Fibroblast of mammary gland (primary cell): ENCODE measurements around the gene AADAT.

Source experiments
- DNase-seq: peaks from one replicate; pipeline ENCODE4 v3.0.0-alpha.2; 2010; ENCODE audit warnings: low read depth
- H3K4me3 ChIP-seq: 2 replicates; pipeline ENCODE4 v1.5.1; 2011; ENCODE audit warnings: low read depth, mild to moderate bottlenecking, low read length, moderate library complexity; ENCODE audit not compliant: control insufficient read depth
- CTCF ChIP-seq: conservative IDR thresholded peaks from 2 replicates; pipeline ENCODE4 v1.5.1; 2011; ENCODE audit warnings: low read depth, low read length, inconsistent platforms; ENCODE audit not compliant: control insufficient read depth, insufficient read depth

The AADAT gene

GRCh38 chr4:170089668-170090351, at the start of gene AADAT:
Gene AADAT (minus strand): TSS chr4:170089956. CDS start chr4:170089690, 266 bp downstream.
- DNase-seq, result peak; percentile 78
- H3K4me3 ChIP-seq, result peak within 1 kb of the TSS; percentile 66
- peak; percentile 54 for TF ChIP-seq CTCF

GRCh38 chr4:170138580-170139194, 48.9 kb upstream of the AADAT start:
- TF ChIP-seq CTCF, result peak; percentile 83
- H3K4me3 ChIP-seq, result no peak overlapping the region
- DNase-seq, result peak; percentile 81

DNA sequence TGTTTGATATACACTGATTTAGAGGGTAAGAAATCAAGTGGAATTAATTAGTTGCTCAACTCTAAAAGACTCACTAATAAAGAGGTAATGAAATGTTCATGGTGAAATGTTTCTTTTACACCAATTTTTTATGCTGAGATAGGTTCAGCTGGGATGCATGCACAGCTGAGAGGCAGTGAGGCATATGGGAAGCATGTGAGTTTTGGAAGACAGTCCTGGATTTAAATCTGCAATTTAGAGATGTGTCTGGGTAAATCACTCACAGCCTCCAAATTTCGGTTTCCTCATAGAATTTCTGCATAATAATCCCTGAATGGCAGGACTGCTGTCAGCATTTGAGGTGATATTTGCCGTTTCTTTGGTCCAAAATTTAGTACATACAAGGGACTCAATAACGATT, 48.2 kb upstream of the AADAT start:
- H3K4me3 ChIP-seq, result no peak overlapping the region
- no peak for DNase-seq
- no peak for TF ChIP-seq CTCF

DNA sequence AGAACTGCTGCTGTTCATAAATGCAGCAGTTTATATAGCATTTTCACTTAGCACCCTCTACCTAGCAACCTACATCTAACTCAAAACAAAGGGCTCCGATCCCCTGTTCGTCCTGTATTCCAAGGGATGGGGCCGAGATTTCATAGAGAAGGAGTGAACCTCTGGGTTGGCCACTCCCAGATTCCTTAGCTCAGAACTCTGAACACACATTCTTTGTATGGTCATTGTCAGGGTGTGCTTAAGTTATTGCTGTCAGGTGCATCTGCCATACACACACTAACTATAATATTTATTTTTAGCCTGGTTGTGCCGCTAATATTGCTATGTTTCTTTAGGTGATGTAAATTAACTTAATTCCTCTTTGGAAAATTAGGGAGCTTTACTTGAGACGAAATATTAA, 47.7 kb upstream of the AADAT start:
- no peak for TF ChIP-seq CTCF
- H3K4me3 ChIP-seq, result no peak overlapping the region
- DNase-seq, result no peak

DNA sequence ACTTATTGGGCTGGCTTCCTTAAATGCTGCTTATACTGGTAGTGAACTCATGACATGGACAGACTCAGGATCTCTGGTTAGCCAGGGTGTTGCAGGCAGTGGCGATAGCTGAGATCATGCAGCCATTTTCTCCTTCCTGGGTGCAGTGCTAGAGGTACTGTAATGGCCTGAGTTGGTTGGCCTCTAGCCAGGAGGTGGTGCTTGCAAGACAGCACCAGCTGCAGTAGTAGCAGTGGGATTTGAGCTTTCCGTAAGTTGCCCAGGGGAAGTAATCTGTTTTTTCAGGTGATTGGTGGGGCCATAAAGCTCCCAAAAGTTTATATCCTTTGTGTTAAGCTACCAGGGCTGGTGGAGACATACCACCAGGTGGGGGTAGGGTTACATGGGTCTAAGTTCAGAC, 45.1 kb upstream of the AADAT start:
- H3K4me3 ChIP-seq, result no peak overlapping the region
- DNase-seq, result no peak
- no peak for TF ChIP-seq CTCF

GRCh38 chr4:170128219-170128804, 38.6 kb upstream of the AADAT start:
- no peak for TF ChIP-seq CTCF

More at GRCh38 chr4:170128219-170128804, 38.6 kb upstream of the AADAT start:
- no peak for DNase-seq
- H3K4me3 ChIP-seq, result no peak overlapping the region
